ENCODE data around the gene HOXD10. TPM values are rescaled to one million over a fixed set of nuclear protein-coding genes. Genes with fewer than 3 reads are reported as not detected.

HOXD10 gene
- total and polyA plus RNA-seq, 2 of the 13 experiments (the other 11 are each of a cell fraction or from before 2014, with no cell fraction given): not detected

DNA sequence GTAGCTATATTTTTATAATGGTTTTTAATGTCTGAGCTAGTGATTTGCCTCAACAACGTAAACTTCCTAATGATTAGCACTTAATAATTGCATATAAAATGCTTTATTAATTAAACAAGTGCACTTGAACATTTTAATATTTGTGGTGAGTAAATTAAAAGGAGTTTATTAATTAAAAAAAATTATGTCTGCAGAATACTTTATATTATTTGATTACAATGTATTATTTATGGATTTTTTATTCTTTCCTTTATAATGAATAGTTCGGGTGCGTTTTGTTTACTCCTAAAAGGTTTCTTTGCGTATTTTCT, 15.2 kb downstream of the HOXD10 start:
- H3K79me2 ChIP-seq (ENCODE audit: insufficient read depth, low read length): no peaks in the 10 kb centered on the region
- H4K20me1 ChIP-seq (ENCODE audit: insufficient read depth, low read length): no peaks in the 10 kb centered on the region
- H3K27ac ChIP-seq (ENCODE audit: extremely low read length, insufficient read depth, low read length): no peak overlapping the region
- H3K36me3 ChIP-seq (replicated peaks in 1 of 2; ENCODE audit: control insufficient read depth in 1 of 2, insufficient read depth in 2 of 2, low read length in 2 of 2): no peaks in the 10 kb centered on the region
- 0 out of 6 replicates have a peak overlapping the region, but pooled peaks of 1 of the 3 experiments have one; percentile 8 for H3K4me3 ChIP-seq (replicated peaks in 1 of 3; ENCODE audit: insufficient read depth in 1 of 3, low read depth in 2 of 3, low read length in 3 of 3)
- CTCF ChIA-PET (ENCODE audit: low intra/inter-chr PET ratio, low total read pairs): no interaction called here
- in situ Hi-C loops (cut with HindIII; ENCODE audit: extremely low pct_ligation_motif_present, low pct_unique_long_range_greater_than_20kb): no loop called here
- H3K27me3 ChIP-seq (ENCODE audit: control insufficient read depth in 1 of 2, insufficient read depth in 2 of 2, low read length in 2 of 2): peaks cover 12 to 84% of the 10 kb centered on the region in 2 experiments
- H3K4me2 ChIP-seq (ENCODE audit: low read depth, low read length): peak overlapping the region; percentile 51
- POLR2A ChIA-PET: no interaction called here
- DNase-seq (ENCODE audit: low spot score): no peak
- WGBS (ENCODE audit: low lambda C conversion rate): 20% methylated on average over 4 of the region's 4 CpGs
- H3K9me3 ChIP-seq (ENCODE audit: low read length): no peaks in the 10 kb centered on the region
- no TSS peak for BruUV-seq (replicated peaks)
- intact Hi-C loops (cut with micrococcal nuclease; ENCODE audit: unreplicated experiment): no loop called here
- FAIRE-seq: no peak
- no peak overlapping the region for H2AFZ ChIP-seq (ENCODE audit: low read length)
- H3K4me1 ChIP-seq (ENCODE audit: insufficient read depth, low read length): no peaks in the 10 kb centered on the region
- H3K9ac ChIP-seq (ENCODE audit: insufficient read depth, low read depth, low read length): no peak overlapping the region
- no peak for ATAC-seq
- TF ChIP-seq RBFOX2 (IDR thresholded peaks at IDR 0.05; ENCODE audit: low read depth, low read length) (no peak), PHF21A (CRISPR knock-in tag; IDR thresholded peaks at IDR 0.05) (no peak), ZHX2 (IDR thresholded peaks at IDR 0.05; ENCODE audit: low read depth) (no peak), ZHX2 (CRISPR knock-in tag; IDR thresholded peaks at IDR 0.05; ENCODE audit: borderline replicate concordance) (no peak), PTBP1 (IDR thresholded peaks at IDR 0.05; ENCODE audit: low read depth, low read length, poor library complexity, severe bottlenecking) (no peak), HINFP (CRISPR knock-in tag; IDR thresholded peaks at IDR 0.05; ENCODE audit: low read depth) (no peak), FOXJ3 (CRISPR knock-in tag; IDR thresholded peaks at IDR 0.05; ENCODE audit: borderline replicate concordance) (no peak), BRCA1 (CRISPR knock-in tag; IDR thresholded peaks at IDR 0.05) (no peak), NFKBIZ (CRISPR knock-in tag; IDR thresholded peaks at IDR 0.05) (no peak), ARHGAP35 (CRISPR knock-in tag; IDR thresholded peaks at IDR 0.05; ENCODE audit: borderline replicate concordance) (no peak), ZBTB39 (CRISPR knock-in tag; IDR thresholded peaks at IDR 0.05) (no peak), AFF4 (CRISPR knock-in tag; IDR thresholded peaks at IDR 0.05) (no peak)

Data from HepG2 (cell line).